ENCODE results near the gene JADE1.

DNA sequence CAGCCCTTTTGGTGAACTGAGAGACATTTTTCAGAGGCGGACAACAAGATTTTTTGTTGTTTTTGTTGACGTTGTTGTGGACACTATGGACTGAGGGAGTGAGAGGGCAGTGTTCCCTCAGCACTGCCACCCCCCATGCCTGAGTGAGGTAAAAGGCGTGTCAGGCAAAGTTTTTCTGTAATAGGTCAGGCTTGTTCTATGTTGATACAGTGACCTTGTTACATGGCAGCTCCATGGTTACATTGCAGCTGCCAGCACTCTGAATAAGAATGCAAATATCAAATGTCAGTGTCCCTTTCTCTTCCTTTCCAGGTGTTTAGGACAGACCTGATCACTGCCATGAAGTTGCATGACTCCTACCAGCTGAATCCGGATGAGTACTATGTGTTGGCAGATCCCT lies 36.6 kb downstream of the JADE1 start:
- TF ChIP-seq, protein P1, sequence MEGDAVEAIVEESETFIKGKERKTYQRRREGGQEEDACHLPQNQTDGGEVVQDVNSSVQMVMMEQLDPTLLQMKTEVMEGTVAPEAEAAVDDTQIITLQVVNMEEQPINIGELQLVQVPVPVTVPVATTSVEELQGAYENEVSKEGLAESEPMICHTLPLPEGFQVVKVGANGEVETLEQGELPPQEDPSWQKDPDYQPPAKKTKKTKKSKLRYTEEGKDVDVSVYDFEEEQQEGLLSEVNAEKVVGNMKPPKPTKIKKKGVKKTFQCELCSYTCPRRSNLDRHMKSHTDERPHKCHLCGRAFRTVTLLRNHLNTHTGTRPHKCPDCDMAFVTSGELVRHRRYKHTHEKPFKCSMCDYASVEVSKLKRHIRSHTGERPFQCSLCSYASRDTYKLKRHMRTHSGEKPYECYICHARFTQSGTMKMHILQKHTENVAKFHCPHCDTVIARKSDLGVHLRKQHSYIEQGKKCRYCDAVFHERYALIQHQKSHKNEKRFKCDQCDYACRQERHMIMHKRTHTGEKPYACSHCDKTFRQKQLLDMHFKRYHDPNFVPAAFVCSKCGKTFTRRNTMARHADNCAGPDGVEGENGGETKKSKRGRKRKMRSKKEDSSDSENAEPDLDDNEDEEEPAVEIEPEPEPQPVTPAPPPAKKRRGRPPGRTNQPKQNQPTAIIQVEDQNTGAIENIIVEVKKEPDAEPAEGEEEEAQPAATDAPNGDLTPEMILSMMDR (tag by site-specific recombination; IDR thresholded peaks at IDR 0.05) = no peak
- TF ChIP-seq ZNF302 (tag by site-specific recombination; IDR thresholded peaks at IDR 0.05; ENCODE audit: low read depth) = no peak
- TF ChIP-seq TCF7L2 (IDR thresholded peaks at IDR 0.05; ENCODE audit: borderline replicate concordance, low read depth, low read length) = no peak
- TF ChIP-seq ZNF830 (tag by site-specific recombination; IDR thresholded peaks at IDR 0.05; ENCODE audit: low read depth) = no peak
- TF ChIP-seq KLF1 (tag by site-specific recombination; IDR thresholded peaks at IDR 0.05) = no peak
- no peak for TF ChIP-seq ZBTB48 (tag by site-specific recombination; IDR thresholded peaks at IDR 0.05)
- no peak for TF ChIP-seq ZNF324 (tag by site-specific recombination; IDR thresholded peaks at IDR 0.05)
- TF ChIP-seq ZNF274 (IDR thresholded peaks at IDR 0.05; ENCODE audit: low read length) = no peak
- TF ChIP-seq ZNF274 (tag by site-specific recombination; IDR thresholded peaks at IDR 0.05; ENCODE audit: borderline replicate concordance) = no peak
- no peak for TF ChIP-seq ZNF2 (tag by site-specific recombination; IDR thresholded peaks at IDR 0.05)
- no peak for TF ChIP-seq ZNF138 (tag by site-specific recombination; IDR thresholded peaks at IDR 0.05; ENCODE audit: borderline replicate concordance)

Measured in HEK293 (cell line).